Measurements from ENCODE around the gene FBXL7.

FBXL7 gene

GRCh38 chr5:15669826-15670225 is 169.8 kb downstream of the FBXL7 start:
- TF ChIP-seq ZFX (IDR thresholded peaks at IDR 0.05), result no peak
- no peak for TF ChIP-seq CTCF (conservative IDR thresholded peaks at IDR 0.05)
- H3K27ac ChIP-seq, result no peak overlapping the region

- H3K27ac ChIP-seq, result no peak overlapping the region
- TF ChIP-seq CTCF (conservative IDR thresholded peaks at IDR 0.05) (no peak), ZFX (IDR thresholded peaks at IDR 0.05) (no peak)
Observed at GRCh38 chr5:15674716-15675115, 174.7 kb downstream of the FBXL7 start.

GRCh38 chr5:15676591-15676990 is 176.6 kb downstream of the FBXL7 start:
- TF ChIP-seq ZFX (IDR thresholded peaks at IDR 0.05) (no peak), CTCF (conservative IDR thresholded peaks at IDR 0.05) (no peak)
- H3K27ac ChIP-seq, result no peak overlapping the region

- TF ChIP-seq ZFX (IDR thresholded peaks at IDR 0.05) (no peak), CTCF (conservative IDR thresholded peaks at IDR 0.05) (no peak)
- no peak overlapping the region for H3K27ac ChIP-seq
Observed at GRCh38 chr5:15679161-15679560, 179.2 kb downstream of the FBXL7 start.

GRCh38 chr5:15680455-15680854 is 180.5 kb downstream of the FBXL7 start:
- H3K27ac ChIP-seq, result no peak overlapping the region
- no peak for TF ChIP-seq ZFX (IDR thresholded peaks at IDR 0.05)
- TF ChIP-seq CTCF (conservative IDR thresholded peaks at IDR 0.05), result no peak

GRCh38 chr5:15682122-15682521 is 182.1 kb downstream of the FBXL7 start:
- no peak overlapping the region for H3K27ac ChIP-seq
- TF ChIP-seq ZFX (IDR thresholded peaks at IDR 0.05) (no peak), CTCF (conservative IDR thresholded peaks at IDR 0.05) (no peak)

- no peak overlapping the region for H3K27ac ChIP-seq
- TF ChIP-seq ZFX (IDR thresholded peaks at IDR 0.05) (no peak), CTCF (conservative IDR thresholded peaks at IDR 0.05) (no peak)
Observed at GRCh38 chr5:15682566-15682965, 182.6 kb downstream of the FBXL7 start.

Data from C4-2B (cell line).